ENCODE data around the gene ZMAT5.

ZMAT5 gene

GRCh38 chr22:29704528-29705285 is 62.1 kb downstream of the ZMAT5 start:
- no peak for DNase-seq

- DNase-seq = no peak
Observed at GRCh38 chr22:29703569-29704195, 63.1 kb downstream of the ZMAT5 start.

DNA sequence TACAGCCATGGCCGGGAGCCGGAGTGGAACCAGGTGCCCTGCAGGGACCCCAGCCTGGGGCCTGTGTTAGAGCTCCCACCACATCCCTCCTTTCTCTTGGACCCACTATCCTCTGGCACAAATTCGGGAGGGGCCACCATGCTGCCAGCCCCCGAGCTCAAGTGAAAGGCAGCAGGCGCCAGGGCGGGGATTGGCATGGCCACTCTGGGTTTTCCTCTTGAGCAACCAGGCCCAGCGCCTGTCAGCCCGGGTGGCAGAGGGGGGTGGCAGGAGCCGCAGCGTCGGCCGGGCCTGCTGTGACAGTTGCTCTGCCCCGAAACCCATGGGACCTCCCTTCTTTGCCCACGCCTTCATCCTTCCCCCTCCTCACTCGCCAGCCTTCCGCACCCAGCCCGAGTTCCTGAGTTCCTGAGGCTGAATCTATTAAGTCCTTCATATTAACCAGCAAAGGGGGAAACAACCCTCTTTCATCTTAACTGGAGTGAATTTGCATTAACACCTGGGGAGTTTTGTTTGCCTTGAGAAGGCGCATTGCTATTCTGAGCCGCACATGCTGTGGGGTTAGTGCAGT is 63.8 kb downstream of the ZMAT5 start:
- DNase-seq = no peak

DNA sequence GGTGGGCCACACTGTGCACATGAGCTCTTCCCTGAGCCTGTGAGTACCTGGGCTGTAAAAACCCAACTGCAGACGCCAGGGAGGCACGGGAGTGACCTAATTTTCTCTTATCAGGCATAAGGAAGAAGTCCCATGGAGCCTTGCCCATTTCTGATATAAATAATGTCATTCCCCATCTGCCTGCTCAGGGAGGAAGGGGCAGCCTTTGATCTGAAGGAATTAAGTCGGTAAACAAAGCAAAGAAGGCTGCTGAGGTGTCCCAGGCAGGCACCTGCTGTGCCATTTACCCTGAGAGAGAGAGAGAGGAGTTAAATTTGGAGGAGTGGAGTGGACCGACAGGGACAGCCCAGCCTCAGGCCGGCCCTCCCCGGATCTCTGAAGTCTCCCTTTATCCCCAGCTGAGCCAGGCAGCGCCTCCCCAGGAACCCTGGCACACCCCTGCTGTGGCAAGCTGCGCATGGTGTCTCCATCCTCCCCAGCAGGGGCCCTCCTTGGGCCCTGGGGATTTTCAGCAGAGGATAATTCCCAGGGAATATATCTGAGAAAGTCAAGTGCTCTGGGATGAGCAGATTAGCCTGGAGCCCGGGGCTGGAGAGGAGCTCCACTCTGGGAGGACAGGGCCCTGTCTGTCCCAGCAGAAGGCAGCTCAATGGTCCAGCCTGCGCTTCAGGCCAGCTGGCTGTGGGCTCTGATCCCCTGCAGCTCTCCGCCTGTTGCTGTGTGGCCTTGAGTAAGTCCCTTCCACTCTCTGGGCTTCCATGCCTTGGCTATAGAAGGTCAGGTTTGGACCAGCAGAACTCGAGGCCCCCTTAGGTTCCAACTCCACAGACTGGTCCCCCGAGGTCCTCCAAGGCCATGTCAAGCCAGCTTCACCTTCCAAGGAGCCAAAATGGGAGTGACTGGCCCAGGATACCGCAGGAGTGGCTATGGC is 64.5 kb downstream of the ZMAT5 start:
- DNase-seq = no peak

DNA sequence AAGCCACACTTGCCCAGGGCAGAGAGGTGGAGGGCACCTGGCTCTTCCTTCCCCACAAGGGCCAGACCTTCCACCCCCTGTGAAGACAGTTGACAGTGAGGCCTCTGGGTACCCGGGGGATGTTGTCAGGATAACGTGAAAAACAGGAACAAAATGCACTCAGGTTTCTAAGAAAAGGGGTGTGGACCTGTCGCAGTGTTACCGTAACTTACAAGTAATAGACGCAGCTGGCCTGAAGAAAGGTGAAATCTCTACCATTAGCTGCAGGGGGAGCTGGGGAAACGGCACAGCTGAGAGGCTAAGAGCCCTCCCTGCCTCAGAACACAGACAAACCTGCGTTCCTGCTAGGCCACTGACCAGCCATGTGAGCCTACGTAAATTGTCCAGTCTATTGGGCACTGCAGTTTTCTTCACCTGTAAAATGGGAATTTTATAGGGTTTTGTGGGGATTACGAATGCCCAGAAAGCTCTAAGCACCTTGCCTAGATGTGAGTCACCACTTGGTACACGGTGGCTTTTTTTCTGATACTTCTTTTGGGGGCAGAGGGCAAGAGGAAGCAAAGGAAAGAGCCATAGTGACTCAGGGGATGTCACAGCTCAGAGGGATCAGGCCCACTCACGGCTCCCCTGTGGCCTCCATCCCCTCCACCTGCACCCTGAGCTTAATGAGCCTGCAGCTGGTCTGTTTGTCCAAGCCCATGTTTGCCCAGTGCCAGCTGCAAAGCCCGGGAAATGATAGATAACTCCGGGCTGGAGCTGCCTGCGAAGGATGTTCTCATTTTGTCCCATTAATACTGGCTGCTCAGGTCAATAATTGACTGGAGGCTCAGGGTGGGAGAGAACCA is 65.4 kb downstream of the ZMAT5 start:
- peak; percentile 26 for DNase-seq

GRCh38 chr22:29700900-29701154 is 66.0 kb downstream of the ZMAT5 start:
- DNase-seq = no peak

DNA sequence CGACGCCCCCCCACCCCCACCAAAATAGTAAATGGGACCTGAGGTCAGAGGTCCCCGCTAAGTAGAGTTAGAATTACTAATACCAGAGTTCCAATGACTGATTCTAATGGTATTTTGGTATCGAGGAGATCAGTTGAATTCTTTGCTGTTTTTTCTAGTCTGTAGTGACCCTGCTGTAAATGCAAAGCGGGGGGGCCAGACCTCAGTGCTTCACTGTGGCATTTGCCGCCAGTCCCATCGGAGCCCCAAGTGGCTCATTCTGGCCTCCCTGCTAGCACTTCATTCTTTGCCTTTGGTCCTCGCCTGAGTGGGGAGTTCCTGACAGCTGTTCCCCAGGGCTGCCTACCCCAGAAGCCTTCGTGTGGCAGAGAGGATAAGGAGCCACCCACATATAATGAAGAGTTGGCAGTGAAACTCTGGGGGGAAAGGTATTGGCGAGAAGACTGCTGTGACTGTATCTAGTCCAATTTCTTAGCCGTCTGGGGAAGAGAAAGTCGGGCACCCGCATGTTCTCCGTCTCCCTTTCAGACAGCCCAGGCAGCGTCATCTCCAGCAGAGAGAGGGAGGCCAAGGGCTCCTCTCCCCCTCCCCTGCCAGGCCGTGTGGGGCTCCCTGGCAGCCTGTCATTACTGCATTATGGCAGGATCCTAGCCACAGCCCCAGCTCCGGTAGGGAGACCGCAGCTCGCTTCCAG is 66.5 kb downstream of the ZMAT5 start:
- no peak for DNase-seq

DNA sequence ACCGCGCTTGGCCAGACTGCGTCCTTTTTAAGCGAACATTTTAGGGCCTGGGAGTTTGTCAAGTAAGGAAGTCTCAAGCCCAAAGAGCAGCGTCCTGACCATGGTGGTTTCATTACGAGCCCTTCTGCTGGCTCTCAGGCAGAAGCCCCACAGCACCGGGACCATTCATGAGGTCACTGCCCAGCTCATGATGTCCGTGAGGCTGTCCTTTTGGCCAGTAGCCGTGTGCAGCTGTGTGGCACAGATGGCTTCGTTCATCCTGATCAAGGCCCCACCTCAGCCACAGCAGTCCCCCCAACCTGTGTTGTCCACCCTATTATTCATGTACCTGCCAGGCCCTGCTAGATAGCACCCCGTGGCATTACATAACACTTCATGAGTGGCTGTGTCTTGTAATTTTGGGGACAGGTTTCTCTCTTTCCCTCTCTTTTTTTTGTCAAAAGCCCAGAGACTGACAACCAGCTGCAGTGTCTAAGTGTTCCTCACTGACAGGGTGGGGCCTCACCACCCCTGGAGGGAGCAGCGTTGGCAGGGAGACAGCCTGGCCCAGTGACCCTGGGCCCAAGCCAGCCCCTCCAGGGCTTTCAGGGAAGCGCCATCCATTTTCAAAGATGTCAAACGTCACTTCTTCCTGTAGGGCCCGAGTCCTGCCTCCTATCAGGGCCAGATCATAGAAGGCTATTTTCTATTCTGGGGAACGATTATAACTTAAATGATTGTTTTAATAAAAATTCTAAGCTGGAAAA is 68.8 kb downstream of the ZMAT5 start:
- no peak for DNase-seq

- no peak for DNase-seq
Observed at GRCh38 chr22:29695129-29695926, 71.5 kb downstream of the ZMAT5 start.

GRCh38 chr22:29693671-29694070 is 73.1 kb downstream of the ZMAT5 start:
- DNase-seq = no peak

DNA sequence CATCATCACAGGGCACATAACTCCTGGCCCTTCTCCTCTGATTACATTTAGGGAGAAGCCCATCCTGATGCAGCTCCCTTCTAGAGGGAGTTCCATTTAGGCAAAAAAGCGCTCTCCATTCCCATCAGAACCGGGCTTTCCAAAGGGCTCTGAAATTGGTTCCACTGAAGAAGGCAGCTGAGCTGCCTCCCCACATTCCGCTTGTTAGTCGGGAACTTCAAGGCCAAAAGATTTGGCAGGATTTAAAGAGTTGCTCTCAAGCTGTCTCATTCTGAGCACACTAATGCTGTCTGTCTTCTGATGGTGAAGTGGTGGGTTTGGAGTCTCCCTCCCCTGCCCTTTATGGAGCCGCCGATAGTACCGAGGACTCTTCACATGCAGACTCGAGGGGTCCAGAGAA is 73.6 kb downstream of the ZMAT5 start:
- no peak for DNase-seq

DNA sequence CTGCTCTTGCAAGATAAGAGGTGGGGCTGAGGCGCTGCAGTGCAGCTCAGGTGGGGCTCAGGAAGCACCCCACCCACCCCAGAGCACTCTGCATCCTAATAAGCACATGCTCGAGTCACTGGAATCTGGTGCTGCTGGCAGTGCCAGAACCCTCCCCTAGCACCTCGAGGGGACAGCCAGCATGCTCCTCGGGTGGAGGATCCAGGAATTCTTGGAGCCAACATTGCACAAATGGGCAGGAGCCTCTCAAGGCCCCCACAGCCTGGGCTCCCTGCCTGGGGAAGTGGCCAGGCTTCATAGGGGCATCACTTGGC is 74.5 kb downstream of the ZMAT5 start:
- no peak for DNase-seq

DNA sequence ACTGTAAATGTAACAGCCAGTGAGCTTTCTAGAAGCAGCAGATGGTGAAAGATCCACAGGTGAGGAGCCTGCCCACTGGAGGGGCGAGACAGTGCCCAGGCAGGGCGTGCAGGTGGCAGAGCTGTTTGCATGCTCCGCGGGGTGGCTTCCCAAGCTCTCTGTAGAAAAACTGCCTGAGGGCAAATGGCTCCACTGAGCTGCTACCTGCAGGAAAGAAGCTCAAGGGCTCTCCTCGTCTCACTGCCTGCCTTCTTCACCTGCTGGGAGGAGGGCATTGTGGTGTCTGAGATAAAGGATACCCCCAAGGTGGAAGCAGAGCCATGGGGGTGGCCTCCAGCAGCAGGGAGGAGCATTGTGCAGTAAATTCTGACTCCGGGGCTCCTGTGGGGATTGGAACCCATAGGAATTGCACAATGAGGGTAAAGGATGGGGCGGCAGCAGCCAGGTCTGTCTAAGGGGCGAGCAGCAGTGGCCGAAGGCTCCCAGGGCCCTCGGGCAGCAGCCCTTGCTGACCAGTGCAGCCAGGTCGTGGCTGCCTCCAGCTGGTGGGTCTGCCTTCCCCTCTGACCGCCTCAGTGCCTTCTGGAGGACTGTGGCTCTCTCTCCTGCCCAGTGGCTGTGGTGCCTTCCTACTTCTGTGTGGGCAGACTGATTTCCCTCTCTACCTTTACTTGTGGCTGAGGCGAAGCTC is 75.0 kb downstream of the ZMAT5 start:
- DNase-seq = no peak

- no peak for DNase-seq
Observed at GRCh38 chr22:29690476-29690875, 76.3 kb downstream of the ZMAT5 start.

GRCh38 chr22:29689880-29690213 is 77.0 kb downstream of the ZMAT5 start:
- peak; percentile 61 for DNase-seq

- DNase-seq = no peak
Observed at GRCh38 chr22:29689206-29689879, 77.5 kb downstream of the ZMAT5 start.

GRCh38 chr22:29684244-29684643 is 82.6 kb downstream of the ZMAT5 start:
- DNase-seq = no peak

DNA sequence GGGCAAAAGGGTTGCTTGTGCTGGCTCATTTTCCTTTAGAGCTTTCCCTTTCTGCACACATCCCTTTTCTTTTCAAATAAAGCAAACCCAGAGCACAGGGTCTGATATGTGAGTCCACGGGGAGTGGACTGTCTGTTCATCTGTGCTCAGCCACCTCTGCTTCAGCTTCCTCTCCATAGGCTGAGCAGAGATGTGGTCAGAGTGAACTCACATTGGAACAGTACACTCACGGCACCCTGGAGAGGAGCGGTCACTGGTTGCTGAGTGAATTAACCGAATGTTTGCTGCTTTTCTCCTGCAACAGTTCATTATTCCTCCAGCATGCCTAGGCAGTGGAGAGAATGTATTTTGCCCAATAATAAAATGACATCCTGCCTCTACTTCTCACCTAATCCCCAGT is 83.3 kb downstream of the ZMAT5 start:
- DNase-seq = no peak
